HepG2 (cell line): ENCODE results near the gene ACAP2. TPM values are rescaled to one million over a fixed set of nuclear protein-coding genes. Genes with fewer than 3 reads are reported as not detected.

Experiments
- ATAD3A ChIP-seq: sonication (generic); formaldehyde crosslinking; IDR thresholded peaks from 2 replicates; pipeline ENCODE4 v1.4.0; 2020; ENCODE audit warnings: missing genetic modification reagents
- CC2D1A ChIP-seq: sonication (generic); formaldehyde crosslinking; IDR thresholded peaks from 2 replicates; pipeline ENCODE4 v1.8.1; 2023; ENCODE audit warnings: mild to moderate bottlenecking, missing genetic modification reagents
- CCDC6 ChIP-seq: sonication (generic); formaldehyde crosslinking; IDR thresholded peaks from 2 replicates; pipeline ENCODE4 v1.8.1; 2022; ENCODE audit warnings: mild to moderate bottlenecking, missing genetic modification reagents, moderate library complexity
- EP300 ChIP-seq, 3 experiments: sonication (generic) in 1 of 3; formaldehyde crosslinking in 1 of 3; IDR thresholded peaks; 2 replicates each; pipeline versions ENCODE4 v1.5.1 to v1.6.1; 2011 to 2020; ENCODE audit warnings: low read depth in 2 of 3, low read length in 2 of 3, borderline replicate concordance in 1 of 3, improper control_type of control experiment in 1 of 3, mild to moderate bottlenecking in 1 of 3, missing genetic modification reagents in 1 of 3, moderate library complexity in 1 of 3
- FOXC1 ChIP-seq: sonication (generic); formaldehyde crosslinking; IDR thresholded peaks from 2 replicates; pipeline ENCODE4 v1.8.0; 2022; ENCODE audit warnings: mild to moderate bottlenecking, missing genetic modification reagents, borderline replicate concordance
- MAFG ChIP-seq: sonication (generic); formaldehyde crosslinking; IDR thresholded peaks from 2 replicates; pipeline ENCODE4 v1.5.1; 2020; ENCODE audit warnings: mild to moderate bottlenecking, missing genetic modification reagents
- MED1 ChIP-seq: sonication (generic); formaldehyde crosslinking; IDR thresholded peaks from 2 replicates; pipeline ENCODE4 v1.4.0; 2020; ENCODE audit warnings: missing genetic modification reagents
- POLR2A ChIP-seq, 2 experiments: IDR thresholded peaks; 2 replicates each; pipeline ENCODE4 v1.6.1; 2011; ENCODE audit warnings: low read depth in 2 of 2, low read length in 2 of 2, mild to moderate bottlenecking in 1 of 2, moderate library complexity in 1 of 2; ENCODE audit not compliant: insufficient read depth in 1 of 2
- TRIM24 ChIP-seq: sonication (generic); formaldehyde crosslinking; IDR thresholded peaks from 2 replicates; pipeline ENCODE4 v1.8.0; 2022; ENCODE audit warnings: mild to moderate bottlenecking, missing genetic modification reagents
- ZFP37 ChIP-seq: sonication (generic); formaldehyde crosslinking; IDR thresholded peaks from 2 replicates; pipeline ENCODE4 v1.4.0; 2020; ENCODE audit warnings: missing genetic modification reagents, borderline replicate concordance
- ZIK1 ChIP-seq: sonication (generic); formaldehyde crosslinking; IDR thresholded peaks from 2 replicates; pipeline ENCODE4 v1.5.0; 2020; ENCODE audit warnings: mild to moderate bottlenecking, low read depth, missing genetic modification reagents, borderline replicate concordance
- ZMYM4 ChIP-seq: sonication (generic); formaldehyde crosslinking; IDR thresholded peaks from 2 replicates; pipeline ENCODE4 v1.8.1; 2023; ENCODE audit warnings: mild to moderate bottlenecking, missing genetic modification reagents
- ZNF343 ChIP-seq: sonication (generic); formaldehyde crosslinking; IDR thresholded peaks from 2 replicates; pipeline ENCODE4 v1.4.0; 2020; ENCODE audit warnings: mild to moderate bottlenecking, missing genetic modification reagents
- ZNF431 ChIP-seq: sonication (generic); formaldehyde crosslinking; IDR thresholded peaks from 2 replicates; pipeline ENCODE4 v1.9.0; 2022; ENCODE audit warnings: missing genetic modification reagents, low read depth, mild to moderate bottlenecking, borderline replicate concordance
- ZNF570 ChIP-seq: sonication (generic); formaldehyde crosslinking; IDR thresholded peaks from 2 replicates; pipeline ENCODE4 v1.4.0; 2020; ENCODE audit warnings: mild to moderate bottlenecking, missing genetic modification reagents, borderline replicate concordance
- polyA plus RNA-seq, 8 experiments: library from polyadenylated mRNA; depleted of rRNA in 3 of 8; stranded (reverse) in 7 of 8; unstranded in 1 of 8; fragments of >200 nt; fragmentation: Illumina TruSeq in 4 of 8; extraction: Trizol in 4 of 8; gene quantifications; 2 replicates each; pipeline versions ENCODE4 v1.2.1 to v1.2.3, GENCODE V29; 2011 to 2016; ENCODE audit warnings: low read depth in 4 of 8, missing spikeins in 1 of 8, mixed read lengths in 1 of 8; ENCODE audit not compliant: insufficient read depth in 1 of 8
- total RNA-seq, 5 experiments: library from RNA; depleted of rRNA; stranded (reverse); fragments of >200 nt; fragmentation: Illumina TruSeq; extraction: Trizol; gene quantifications; 2 replicates each; pipeline ENCODE4 v1.2.3, GENCODE V29; 2016; ENCODE audit warnings: low read depth in 1 of 5
- TF ChIP-seq, protein P1 (sequence below): sonication (generic); formaldehyde crosslinking; IDR thresholded peaks from 2 replicates; pipeline ENCODE4 v1.5.1; 2020; ENCODE audit warnings: mild to moderate bottlenecking, missing genetic modification reagents
- TF ChIP-seq, protein P2 (sequence below): sonication (generic); formaldehyde crosslinking; IDR thresholded peaks from 2 replicates; pipeline ENCODE4 v1.4.0; 2020; ENCODE audit warnings: missing genetic modification reagents
- TF ChIP-seq, protein P3 (sequence below): sonication (generic); formaldehyde crosslinking; IDR thresholded peaks from 2 replicates; pipeline ENCODE4 v1.8.0; 2022; ENCODE audit warnings: low read depth, missing genetic modification reagents
- TF ChIP-seq, protein P4 (sequence below): sonication (generic); formaldehyde crosslinking; IDR thresholded peaks from 2 replicates; pipeline ENCODE4 v1.4.0; 2020; ENCODE audit warnings: mild to moderate bottlenecking, low read depth, missing genetic modification reagents
- TF ChIP-seq, protein P5 (sequence below): sonication (generic); formaldehyde crosslinking; IDR thresholded peaks from 2 replicates; pipeline ENCODE4 v1.4.0; 2020; ENCODE audit warnings: missing genetic modification reagents

The ACAP2 gene
- total and polyA plus RNA-seq, 2 of the 13 experiments (the other 11 are each of a cell fraction or from before 2014, with no cell fraction given), result 7.3 to 23.9 TPM

DNA sequence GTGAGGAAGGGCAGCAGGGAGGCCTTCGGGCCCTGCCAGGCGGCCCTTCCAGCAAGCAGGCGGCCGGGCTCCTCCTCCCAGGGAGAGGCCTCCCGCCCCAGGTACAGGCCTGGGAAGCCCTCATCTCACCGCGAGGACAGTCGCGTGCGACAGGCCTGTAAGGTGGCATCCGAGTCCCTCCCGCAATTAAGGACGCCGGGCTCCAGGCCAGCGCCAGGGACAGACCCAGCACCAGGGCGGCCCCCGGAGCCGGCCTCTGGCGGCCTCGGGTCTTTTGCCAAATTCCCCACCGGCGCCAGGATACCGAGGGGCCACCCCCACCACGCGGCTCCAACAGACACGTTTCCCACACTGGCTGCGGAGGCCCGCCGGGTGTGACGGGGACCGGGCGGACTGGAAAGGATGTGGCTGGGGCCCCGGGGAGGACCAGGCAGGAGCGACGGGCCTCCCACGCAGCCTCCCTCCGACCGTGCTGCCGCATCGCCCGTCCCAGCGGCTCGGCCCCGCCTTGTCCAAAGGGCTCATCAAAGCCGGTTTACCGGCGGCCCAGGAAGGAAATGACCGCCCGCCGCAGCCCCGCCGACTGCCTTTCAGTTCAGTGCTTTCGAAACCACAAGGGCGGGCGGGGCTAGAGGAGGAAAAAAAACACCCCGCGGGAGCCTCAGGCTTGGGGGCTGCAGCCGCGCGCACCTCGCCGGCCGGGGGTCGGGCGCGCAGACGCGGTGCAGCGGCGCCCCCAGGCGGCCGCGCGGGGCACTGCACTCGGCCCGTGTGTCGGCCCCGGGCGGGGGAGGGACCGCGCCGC, 183.1 kb downstream of the ACAP2 start (continued):
- TF ChIP-seq, protein P1, sequence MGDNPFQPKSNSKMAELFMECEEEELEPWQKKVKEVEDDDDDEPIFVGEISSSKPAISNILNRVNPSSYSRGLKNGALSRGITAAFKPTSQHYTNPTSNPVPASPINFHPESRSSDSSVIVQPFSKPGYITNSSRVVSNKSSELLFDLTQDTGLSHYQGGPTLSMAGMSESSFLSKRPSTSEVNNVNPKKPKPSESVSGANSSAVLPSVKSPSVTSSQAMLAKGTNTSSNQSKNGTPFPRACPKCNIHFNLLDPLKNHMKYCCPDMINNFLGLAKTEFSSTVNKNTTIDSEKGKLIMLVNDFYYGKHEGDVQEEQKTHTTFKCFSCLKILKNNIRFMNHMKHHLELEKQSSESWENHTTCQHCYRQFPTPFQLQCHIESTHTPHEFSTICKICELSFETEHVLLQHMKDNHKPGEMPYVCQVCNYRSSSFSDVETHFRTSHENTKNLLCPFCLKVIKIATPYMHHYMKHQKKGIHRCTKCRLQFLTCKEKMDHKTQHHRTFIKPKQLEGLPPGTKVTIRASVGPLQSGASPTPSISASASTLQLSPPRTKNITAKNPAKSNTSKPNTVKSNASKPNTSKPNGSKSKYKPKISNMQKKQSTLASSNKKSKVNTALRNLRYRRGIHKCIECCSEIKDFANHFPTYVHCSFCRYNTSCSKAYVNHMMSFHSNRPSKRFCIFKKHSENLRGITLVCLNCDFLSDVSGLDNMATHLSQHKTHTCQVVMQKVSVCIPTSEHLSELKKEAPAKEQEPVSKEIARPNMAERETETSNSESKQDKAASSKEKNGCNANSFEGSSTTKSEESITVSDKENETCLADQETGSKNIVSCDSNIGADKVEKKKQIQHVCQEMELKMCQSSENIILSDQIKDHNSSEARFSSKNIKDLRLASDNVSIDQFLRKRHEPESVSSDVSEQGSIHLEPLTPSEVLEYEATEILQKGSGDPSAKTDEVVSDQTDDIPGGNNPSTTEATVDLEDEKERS (CRISPR knock-in tag), result peak; percentile 89
- TF ChIP-seq TRIM24 (no peak), MAFG (CRISPR knock-in tag) (no peak), ZNF431 (CRISPR knock-in tag) (0 out of 2 replicates have a peak, but pooled peaks have one; percentile 2), ZNF570 (no peak), ATAD3A (CRISPR knock-in tag) (no peak), CC2D1A (CRISPR knock-in tag) (no peak), POLR2A (IDR thresholded peaks at IDR 0.05; ENCODE audit: insufficient read depth in 1 of 2, low read depth in 2 of 2, low read length in 2 of 2) (peak in 1 of 2 experiments; percentile 62; a peak in 1 of 4 replicates), MED1 (CRISPR knock-in tag) (peak; percentile 94), CCDC6 (CRISPR knock-in tag) (no peak; the same call in 1 of the 2 replicates), EP300 (IDR thresholded peaks at IDR 0.05; ENCODE audit: low read depth in 2 of 2, low read length in 2 of 2) (peak in 1 of 2 experiments; percentile 67; a peak in 1 of 4 replicates), EP300 (CRISPR knock-in tag; IDR thresholded peaks at IDR 0.05; ENCODE audit: borderline replicate concordance) (0 out of 2 replicates have a peak, but pooled peaks have one; percentile 66), ZMYM4 (CRISPR knock-in tag) (peak; percentile 79), FOXC1 (CRISPR knock-in tag) (peak; percentile 66), ZFP37 (CRISPR knock-in tag) (0 out of 2 replicates have a peak, but pooled peaks have one; percentile 63), ZIK1 (CRISPR knock-in tag) (no peak; the same call in none of the 2 replicates), ZNF343 (CRISPR knock-in tag) (peak; percentile 64; the same call in 1 of the 2 replicates)
- TF ChIP-seq, protein P2, sequence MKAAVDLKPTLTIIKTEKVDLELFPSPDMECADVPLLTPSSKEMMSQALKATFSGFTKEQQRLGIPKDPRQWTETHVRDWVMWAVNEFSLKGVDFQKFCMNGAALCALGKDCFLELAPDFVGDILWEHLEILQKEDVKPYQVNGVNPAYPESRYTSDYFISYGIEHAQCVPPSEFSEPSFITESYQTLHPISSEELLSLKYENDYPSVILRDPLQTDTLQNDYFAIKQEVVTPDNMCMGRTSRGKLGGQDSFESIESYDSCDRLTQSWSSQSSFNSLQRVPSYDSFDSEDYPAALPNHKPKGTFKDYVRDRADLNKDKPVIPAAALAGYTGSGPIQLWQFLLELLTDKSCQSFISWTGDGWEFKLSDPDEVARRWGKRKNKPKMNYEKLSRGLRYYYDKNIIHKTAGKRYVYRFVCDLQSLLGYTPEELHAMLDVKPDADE (CRISPR knock-in tag), result no peak
- TF ChIP-seq, protein P3, sequence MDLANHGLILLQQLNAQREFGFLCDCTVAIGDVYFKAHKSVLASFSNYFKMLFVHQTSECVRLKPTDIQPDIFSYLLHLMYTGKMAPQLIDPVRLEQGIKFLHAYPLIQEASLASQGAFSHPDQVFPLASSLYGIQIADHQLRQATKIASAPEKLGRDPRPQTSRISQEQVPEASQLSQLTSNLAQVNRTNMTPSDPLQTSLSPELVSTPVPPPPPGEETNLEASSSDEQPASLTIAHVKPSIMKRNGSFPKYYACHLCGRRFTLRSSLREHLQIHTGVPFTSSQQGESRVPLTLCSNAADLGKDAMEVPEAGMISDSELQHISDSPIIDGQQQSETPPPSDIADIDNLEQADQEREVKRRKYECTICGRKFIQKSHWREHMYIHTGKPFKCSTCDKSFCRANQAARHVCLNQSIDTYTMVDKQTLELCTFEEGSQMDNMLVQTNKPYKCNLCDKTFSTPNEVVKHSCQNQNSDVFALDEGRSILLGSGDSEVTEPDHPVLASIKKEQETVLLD (CRISPR knock-in tag), result peak; percentile 92
- TF ChIP-seq, protein P4, sequence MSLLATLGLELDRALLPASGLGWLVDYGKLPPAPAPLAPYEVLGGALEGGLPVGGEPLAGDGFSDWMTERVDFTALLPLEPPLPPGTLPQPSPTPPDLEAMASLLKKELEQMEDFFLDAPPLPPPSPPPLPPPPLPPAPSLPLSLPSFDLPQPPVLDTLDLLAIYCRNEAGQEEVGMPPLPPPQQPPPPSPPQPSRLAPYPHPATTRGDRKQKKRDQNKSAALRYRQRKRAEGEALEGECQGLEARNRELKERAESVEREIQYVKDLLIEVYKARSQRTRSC (CRISPR knock-in tag), result peak; percentile 61; the same call in 1 of the 2 replicates
- TF ChIP-seq, protein P5, sequence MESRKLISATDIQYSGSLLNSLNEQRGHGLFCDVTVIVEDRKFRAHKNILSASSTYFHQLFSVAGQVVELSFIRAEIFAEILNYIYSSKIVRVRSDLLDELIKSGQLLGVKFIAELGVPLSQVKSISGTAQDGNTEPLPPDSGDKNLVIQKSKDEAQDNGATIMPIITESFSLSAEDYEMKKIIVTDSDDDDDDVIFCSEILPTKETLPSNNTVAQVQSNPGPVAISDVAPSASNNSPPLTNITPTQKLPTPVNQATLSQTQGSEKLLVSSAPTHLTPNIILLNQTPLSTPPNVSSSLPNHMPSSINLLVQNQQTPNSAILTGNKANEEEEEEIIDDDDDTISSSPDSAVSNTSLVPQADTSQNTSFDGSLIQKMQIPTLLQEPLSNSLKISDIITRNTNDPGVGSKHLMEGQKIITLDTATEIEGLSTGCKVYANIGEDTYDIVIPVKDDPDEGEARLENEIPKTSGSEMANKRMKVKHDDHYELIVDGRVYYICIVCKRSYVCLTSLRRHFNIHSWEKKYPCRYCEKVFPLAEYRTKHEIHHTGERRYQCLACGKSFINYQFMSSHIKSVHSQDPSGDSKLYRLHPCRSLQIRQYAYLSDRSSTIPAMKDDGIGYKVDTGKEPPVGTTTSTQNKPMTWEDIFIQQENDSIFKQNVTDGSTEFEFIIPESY (CRISPR knock-in tag), result no peak
